HEK293 (cell line): Measurements from ENCODE around the gene NLGN3.

Source experiments
- BCL11B ChIP-seq: fragments of 450-650 bp; formaldehyde crosslinking; IDR thresholded peaks from 2 replicates; pipeline ENCODE4 v1.5.1; 2016; ENCODE audit warnings: low read depth, missing biosample characterization, missing genetic modification characterization
- GFI1B ChIP-seq: fragments of 450-650 bp; formaldehyde crosslinking; IDR thresholded peaks from 2 replicates; pipeline ENCODE4 v1.5.1; 2016; ENCODE audit warnings: missing biosample characterization, missing genetic modification characterization
- HOXD13 ChIP-seq: sonication (generic); formaldehyde crosslinking; IDR thresholded peaks from 2 replicates; pipeline ENCODE4 v1.8.0; 2022; ENCODE audit warnings: missing genetic modification reagents, borderline replicate concordance
- KLF1 ChIP-seq: fragments of 450-650 bp; formaldehyde crosslinking; IDR thresholded peaks from 2 replicates; pipeline ENCODE4 v1.5.1; 2016; ENCODE audit warnings: missing biosample characterization, missing genetic modification characterization
- KLF9 ChIP-seq: fragments of 450-650 bp; formaldehyde crosslinking; IDR thresholded peaks from 2 replicates; pipeline ENCODE4 v1.5.1; 2016; ENCODE audit warnings: missing biosample characterization, missing genetic modification characterization, low read depth
- MEIS1 ChIP-seq: sonication (generic); formaldehyde crosslinking; IDR thresholded peaks from 2 replicates; pipeline ENCODE4 v1.8.1; 2022; ENCODE audit warnings: missing genetic modification reagents, mild to moderate bottlenecking, borderline replicate concordance
- REST ChIP-seq: fragments of 450-650 bp; formaldehyde crosslinking; IDR thresholded peaks from 2 replicates; pipeline ENCODE4 v1.5.1; 2016; ENCODE audit warnings: missing biosample characterization, missing genetic modification characterization
- SALL2 ChIP-seq: fragments of 450-650 bp; formaldehyde crosslinking; IDR thresholded peaks from 2 replicates; pipeline ENCODE4 v1.5.0; 2017; ENCODE audit warnings: missing biosample characterization, mild to moderate bottlenecking, missing genetic modification characterization, borderline replicate concordance
- TRIM28 ChIP-seq: IDR thresholded peaks from 2 replicates; pipeline ENCODE4 v1.6.1; 2011; ENCODE audit warnings: low read length, control low read depth, borderline replicate concordance
- ZBTB20 ChIP-seq: fragments of 450-650 bp; formaldehyde crosslinking; IDR thresholded peaks from 2 replicates; pipeline ENCODE4 v1.5.1; 2016; ENCODE audit warnings: missing biosample characterization, missing genetic modification characterization
- ZBTB7A ChIP-seq: fragments of 450-650 bp; formaldehyde crosslinking; IDR thresholded peaks from 2 replicates; pipeline ENCODE4 v1.5.1; 2016; ENCODE audit warnings: low read depth, missing biosample characterization, missing genetic modification characterization
- ZBTB8A ChIP-seq: fragments of 450-650 bp; formaldehyde crosslinking; IDR thresholded peaks from 2 replicates; pipeline ENCODE4 v1.5.1; 2016; ENCODE audit warnings: missing biosample characterization, missing genetic modification characterization
- ZEB2 ChIP-seq: fragments of 450-650 bp; formaldehyde crosslinking; IDR thresholded peaks from 2 replicates; pipeline ENCODE4 v1.5.1; 2016; ENCODE audit warnings: missing biosample characterization, missing genetic modification characterization
- ZFP3 ChIP-seq: fragments of 450-650 bp; formaldehyde crosslinking; IDR thresholded peaks from 2 replicates; pipeline ENCODE4 v1.5.1; 2016; ENCODE audit warnings: low read depth, missing biosample characterization, missing genetic modification characterization
- ZFP69B ChIP-seq: fragments of 450-650 bp; formaldehyde crosslinking; IDR thresholded peaks from 2 replicates; pipeline ENCODE4 v1.5.1; 2016; ENCODE audit warnings: missing biosample characterization, missing genetic modification characterization
- ZNF140 ChIP-seq: fragments of 450-650 bp; formaldehyde crosslinking; IDR thresholded peaks from 2 replicates; pipeline ENCODE4 v1.5.1; 2016; ENCODE audit warnings: missing biosample characterization, missing genetic modification characterization
- ZNF2 ChIP-seq: fragments of 450-650 bp; formaldehyde crosslinking; IDR thresholded peaks from 2 replicates; pipeline ENCODE4 v1.5.1; 2016; ENCODE audit warnings: missing biosample characterization, missing genetic modification characterization
- ZNF23 ChIP-seq: fragments of 450-650 bp; formaldehyde crosslinking; IDR thresholded peaks from 2 replicates; pipeline ENCODE4 v1.5.1; 2016; ENCODE audit warnings: missing biosample characterization, missing genetic modification characterization, borderline replicate concordance
- ZNF404 ChIP-seq: fragments of 450-650 bp; formaldehyde crosslinking; IDR thresholded peaks from 2 replicates; pipeline ENCODE4 v1.5.1; 2017; ENCODE audit warnings: missing biosample characterization, missing genetic modification characterization
- ZNF558 ChIP-seq: fragments of 450-650 bp; formaldehyde crosslinking; IDR thresholded peaks from 2 replicates; pipeline ENCODE4 v1.5.1; 2016; ENCODE audit warnings: missing biosample characterization, missing genetic modification characterization
- ZNF560 ChIP-seq: fragments of 450-650 bp; formaldehyde crosslinking; IDR thresholded peaks from 2 replicates; pipeline ENCODE4 v1.5.1; 2017; ENCODE audit warnings: missing biosample characterization, missing genetic modification characterization, borderline replicate concordance
- ZNF600 ChIP-seq: fragments of 450-650 bp; formaldehyde crosslinking; IDR thresholded peaks from 2 replicates; pipeline ENCODE4 v1.5.1; 2016; ENCODE audit warnings: missing biosample characterization, missing genetic modification characterization
- ZNF621 ChIP-seq: fragments of 450-650 bp; formaldehyde crosslinking; IDR thresholded peaks from 2 replicates; pipeline ENCODE4 v1.5.1; 2017; ENCODE audit warnings: missing biosample characterization, missing genetic modification characterization
- ZNF629 ChIP-seq: fragments of 450-650 bp; formaldehyde crosslinking; IDR thresholded peaks from 2 replicates; pipeline ENCODE4 v1.5.1; 2017; ENCODE audit warnings: missing biosample characterization, missing genetic modification characterization
- ZNF692 ChIP-seq: fragments of 450-650 bp; formaldehyde crosslinking; IDR thresholded peaks from 2 replicates; pipeline ENCODE4 v1.5.1; 2016; ENCODE audit warnings: missing biosample characterization, missing genetic modification characterization
- ZNF701 ChIP-seq: fragments of 450-650 bp; formaldehyde crosslinking; IDR thresholded peaks from 2 replicates; pipeline ENCODE4 v1.5.1; 2016; ENCODE audit warnings: missing biosample characterization, missing genetic modification characterization
- ZNF707 ChIP-seq: fragments of 450-650 bp; formaldehyde crosslinking; IDR thresholded peaks from 2 replicates; pipeline ENCODE4 v1.5.1; 2016; ENCODE audit warnings: missing biosample characterization, missing genetic modification characterization
- ZNF830 ChIP-seq: fragments of 450-650 bp; IDR thresholded peaks from 2 replicates; pipeline ENCODE4 v1.5.0; 2018; ENCODE audit warnings: missing biosample characterization, missing genetic modification characterization, low read depth, mild to moderate bottlenecking, moderate library complexity
- TF ChIP-seq, protein P1 (sequence below): fragments of 450-650 bp; formaldehyde crosslinking; IDR thresholded peaks from 2 replicates; pipeline ENCODE4 v1.5.1; 2016; ENCODE audit warnings: missing biosample characterization, missing genetic modification characterization
- TF ChIP-seq, protein P2 (sequence below): fragments of 450-650 bp; IDR thresholded peaks from 2 replicates; pipeline ENCODE4 v1.5.1; 2018; ENCODE audit warnings: missing biosample characterization, missing genetic modification characterization
- TF ChIP-seq, protein P3 (sequence below): fragments of 450-650 bp; formaldehyde crosslinking; IDR thresholded peaks from 2 replicates; pipeline ENCODE4 v1.5.1; 2017; ENCODE audit warnings: missing biosample characterization, missing genetic modification characterization
- TF ChIP-seq, protein P4 (sequence below): fragments of 450-650 bp; formaldehyde crosslinking; IDR thresholded peaks from 2 replicates; pipeline ENCODE4 v1.5.1; 2016; ENCODE audit warnings: missing biosample characterization, missing genetic modification characterization

Gene NLGN3

DNA sequence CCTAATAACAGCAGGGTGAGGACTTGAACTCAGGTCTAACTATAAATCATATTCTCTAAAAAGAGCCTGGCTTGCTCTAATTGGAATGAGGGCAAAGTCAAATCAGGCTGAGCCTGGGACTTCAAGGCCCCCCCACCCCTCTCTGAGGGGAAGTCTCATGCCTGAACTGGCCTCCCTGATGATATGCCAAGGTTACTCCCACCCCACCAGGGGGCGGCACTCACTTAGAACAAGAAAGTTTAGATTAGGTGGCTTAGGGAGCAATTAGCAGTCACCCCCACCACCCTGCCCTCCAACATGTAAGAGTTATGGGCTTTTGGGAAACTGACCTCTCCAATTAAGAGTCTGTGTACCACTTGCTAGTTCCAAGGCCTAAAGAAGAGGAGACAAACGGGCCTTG, 46.3 kb upstream of the NLGN3 start (continued):
- TF ChIP-seq ZNF558 (tag by site-specific recombination) (no peak), ZNF560 (tag by site-specific recombination) (no peak), ZNF830 (tag by site-specific recombination) (no peak), ZNF600 (tag by site-specific recombination) (no peak), HOXD13 (no peak), ZBTB20 (tag by site-specific recombination) (no peak), ZNF140 (tag by site-specific recombination) (no peak), ZEB2 (tag by site-specific recombination) (no peak), ZNF692 (no peak), MEIS1 (no peak), ZBTB8A (no peak), ZNF2 (tag by site-specific recombination) (0 out of 2 replicates have a peak, but pooled peaks have one; percentile 22), ZNF701 (tag by site-specific recombination) (no peak), KLF9 (tag by site-specific recombination) (no peak), ZNF629 (tag by site-specific recombination) (no peak), REST (tag by site-specific recombination) (no peak), ZNF23 (tag by site-specific recombination) (no peak), SALL2 (tag by site-specific recombination) (no peak), KLF1 (tag by site-specific recombination) (no peak), ZFP3 (tag by site-specific recombination) (no peak), ZNF404 (tag by site-specific recombination) (no peak), ZNF707 (tag by site-specific recombination) (no peak), TRIM28 (peak; percentile 30; the same call in 1 of the 2 replicates), ZBTB7A (tag by site-specific recombination) (no peak), ZNF621 (no peak), GFI1B (tag by site-specific recombination) (no peak), BCL11B (tag by site-specific recombination) (no peak), ZFP69B (no peak)
- TF ChIP-seq, protein P1, sequence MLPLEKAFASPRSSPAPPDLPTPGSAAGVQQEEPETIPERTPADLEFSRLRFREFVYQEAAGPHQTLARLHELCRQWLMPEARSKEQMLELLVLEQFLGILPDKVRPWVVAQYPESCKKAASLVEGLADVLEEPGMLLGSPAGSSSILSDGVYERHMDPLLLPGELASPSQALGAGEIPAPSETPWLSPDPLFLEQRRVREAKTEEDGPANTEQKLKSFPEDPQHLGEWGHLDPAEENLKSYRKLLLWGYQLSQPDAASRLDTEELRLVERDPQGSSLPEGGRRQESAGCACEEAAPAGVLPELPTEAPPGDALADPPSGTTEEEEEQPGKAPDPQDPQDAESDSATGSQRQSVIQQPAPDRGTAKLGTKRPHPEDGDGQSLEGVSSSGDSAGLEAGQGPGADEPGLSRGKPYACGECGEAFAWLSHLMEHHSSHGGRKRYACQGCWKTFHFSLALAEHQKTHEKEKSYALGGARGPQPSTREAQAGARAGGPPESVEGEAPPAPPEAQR (tag by site-specific recombination): no peak
- TF ChIP-seq, protein P2, sequence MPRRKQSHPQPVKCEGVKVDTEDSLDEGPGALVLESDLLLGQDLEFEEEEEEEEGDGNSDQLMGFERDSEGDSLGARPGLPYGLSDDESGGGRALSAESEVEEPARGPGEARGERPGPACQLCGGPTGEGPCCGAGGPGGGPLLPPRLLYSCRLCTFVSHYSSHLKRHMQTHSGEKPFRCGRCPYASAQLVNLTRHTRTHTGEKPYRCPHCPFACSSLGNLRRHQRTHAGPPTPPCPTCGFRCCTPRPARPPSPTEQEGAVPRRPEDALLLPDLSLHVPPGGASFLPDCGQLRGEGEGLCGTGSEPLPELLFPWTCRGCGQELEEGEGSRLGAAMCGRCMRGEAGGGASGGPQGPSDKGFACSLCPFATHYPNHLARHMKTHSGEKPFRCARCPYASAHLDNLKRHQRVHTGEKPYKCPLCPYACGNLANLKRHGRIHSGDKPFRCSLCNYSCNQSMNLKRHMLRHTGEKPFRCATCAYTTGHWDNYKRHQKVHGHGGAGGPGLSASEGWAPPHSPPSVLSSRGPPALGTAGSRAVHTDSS (tag by site-specific recombination): no peak
- TF ChIP-seq, protein P3, sequence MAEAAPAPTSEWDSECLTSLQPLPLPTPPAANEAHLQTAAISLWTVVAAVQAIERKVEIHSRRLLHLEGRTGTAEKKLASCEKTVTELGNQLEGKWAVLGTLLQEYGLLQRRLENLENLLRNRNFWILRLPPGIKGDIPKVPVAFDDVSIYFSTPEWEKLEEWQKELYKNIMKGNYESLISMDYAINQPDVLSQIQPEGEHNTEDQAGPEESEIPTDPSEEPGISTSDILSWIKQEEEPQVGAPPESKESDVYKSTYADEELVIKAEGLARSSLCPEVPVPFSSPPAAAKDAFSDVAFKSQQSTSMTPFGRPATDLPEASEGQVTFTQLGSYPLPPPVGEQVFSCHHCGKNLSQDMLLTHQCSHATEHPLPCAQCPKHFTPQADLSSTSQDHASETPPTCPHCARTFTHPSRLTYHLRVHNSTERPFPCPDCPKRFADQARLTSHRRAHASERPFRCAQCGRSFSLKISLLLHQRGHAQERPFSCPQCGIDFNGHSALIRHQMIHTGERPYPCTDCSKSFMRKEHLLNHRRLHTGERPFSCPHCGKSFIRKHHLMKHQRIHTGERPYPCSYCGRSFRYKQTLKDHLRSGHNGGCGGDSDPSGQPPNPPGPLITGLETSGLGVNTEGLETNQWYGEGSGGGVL (tag by site-specific recombination): no peak
- TF ChIP-seq, protein P4, sequence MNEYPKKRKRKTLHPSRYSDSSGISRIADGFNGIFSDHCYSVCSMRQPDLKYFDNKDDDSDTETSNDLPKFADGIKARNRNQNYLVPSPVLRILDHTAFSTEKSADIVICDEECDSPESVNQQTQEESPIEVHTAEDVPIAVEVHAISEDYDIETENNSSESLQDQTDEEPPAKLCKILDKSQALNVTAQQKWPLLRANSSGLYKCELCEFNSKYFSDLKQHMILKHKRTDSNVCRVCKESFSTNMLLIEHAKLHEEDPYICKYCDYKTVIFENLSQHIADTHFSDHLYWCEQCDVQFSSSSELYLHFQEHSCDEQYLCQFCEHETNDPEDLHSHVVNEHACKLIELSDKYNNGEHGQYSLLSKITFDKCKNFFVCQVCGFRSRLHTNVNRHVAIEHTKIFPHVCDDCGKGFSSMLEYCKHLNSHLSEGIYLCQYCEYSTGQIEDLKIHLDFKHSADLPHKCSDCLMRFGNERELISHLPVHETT (tag by site-specific recombination): no peak
